Neural cell (in vitro differentiated cells): ENCODE results near the gene CDK2AP2. TPM values are rescaled to one million over a fixed set of nuclear protein-coding genes. Genes with fewer than 3 reads are reported as not detected.

Source experiments
- H2AFZ ChIP-seq: fragments of 200-600, 300-800 bp; sonication (generic), shearing (Covaris generic); 2 replicates; pipeline ENCODE4 v1.6.0; 2014; ENCODE audit warnings: low read depth, mild to moderate bottlenecking, antibody characterized with exemption, low read length, moderate library complexity
- H3F3A ChIP-seq: fragments of 200-600 bp; shearing (Covaris generic); 2 replicates; pipeline ENCODE4 v1.6.1; 2016; ENCODE audit warnings: mild to moderate bottlenecking, moderate library complexity, mixed read lengths, antibody characterized with exemption, low read length; ENCODE audit not compliant: insufficient read depth, poor library complexity, severe bottlenecking
- H3K27ac ChIP-seq: fragments of 200-600, 300-800 bp; sonication (generic), shearing (Covaris generic); 2 replicates; pipeline ENCODE4 v1.5.1; 2014; ENCODE audit warnings: mild to moderate bottlenecking, low read length, moderate library complexity
- H3K27me3 ChIP-seq: fragments of 300-800, 200-600 bp; sonication (generic), shearing (Covaris generic); 2 replicates; pipeline ENCODE4 v1.6.0; 2014; ENCODE audit warnings: mild to moderate bottlenecking, low read depth, low read length, moderate library complexity; ENCODE audit not compliant: insufficient read depth
- H3K36me3 ChIP-seq: fragments of 300-800, 200-600 bp; sonication (generic), shearing (Covaris generic); 2 replicates; pipeline ENCODE4 v1.5.1; 2014; ENCODE audit warnings: mild to moderate bottlenecking, antibody characterized with exemption, low read length, moderate library complexity; ENCODE audit not compliant: insufficient read depth
- H3K4me2 ChIP-seq: fragments of 300-800, 200-600 bp; sonication (generic), shearing (Covaris generic); 2 replicates; pipeline ENCODE4 v1.6.0; 2014; ENCODE audit warnings: mild to moderate bottlenecking, low read length
- H3K4me3 ChIP-seq: fragments of 300-800, 200-600 bp; sonication (generic), shearing (Covaris generic); 2 replicates; pipeline ENCODE4 v1.5.1; 2014; ENCODE audit warnings: mild to moderate bottlenecking, low read length, moderate library complexity
- H3K79me2 ChIP-seq: fragments of 200-600 bp; shearing (Covaris generic); replicated peaks from 2 replicates; pipeline ENCODE4 v1.6.0; 2014; ENCODE audit warnings: mild to moderate bottlenecking, low read length, moderate library complexity; ENCODE audit not compliant: insufficient read depth
- H3K9ac ChIP-seq: fragments of 300-800, 200-600 bp; sonication (generic), shearing (Covaris generic); 2 replicates; pipeline ENCODE4 v1.6.1; 2016; ENCODE audit warnings: mild to moderate bottlenecking, low read length, mixed read lengths
- H3K9me2 ChIP-seq: fragments of 200-600 bp; shearing (Covaris generic); 2 replicates; pipeline ENCODE4 v1.6.1; 2016; ENCODE audit warnings: mild to moderate bottlenecking, low read length, mixed read lengths; ENCODE audit not compliant: insufficient read depth
- H3K9me3 ChIP-seq: fragments of 200-600, 300-800 bp; sonication (generic), shearing (Covaris generic); 2 replicates; pipeline ENCODE4 v1.6.1; 2016; ENCODE audit warnings: mild to moderate bottlenecking, mixed run types, low read length, moderate library complexity, mixed read lengths
- H4K20me1 ChIP-seq: fragments of 200-600 bp; shearing (Covaris generic); 2 replicates; pipeline ENCODE4 v1.6.1; 2016; ENCODE audit warnings: mild to moderate bottlenecking, mixed run types; ENCODE audit not compliant: insufficient read depth
- CTCF ChIP-seq: fragments of 450-650 bp; IDR thresholded peaks from 2 replicates; pipeline ENCODE4 v1.5.1; 2014; ENCODE audit warnings: antibody characterized with exemption, mild to moderate bottlenecking, moderate library complexity; ENCODE audit not compliant: poor library complexity, severe bottlenecking
- EP300 ChIP-seq: fragments of 450-650 bp; conservative IDR thresholded peaks from 2 replicates; pipeline ENCODE4 v1.6.1; 2014; ENCODE audit warnings: antibody characterized with exemption, mild to moderate bottlenecking, moderate library complexity; ENCODE audit not compliant: poor library complexity, severe bottlenecking
- EZH2 ChIP-seq: fragments of 200-600, 300-800 bp; shearing (Covaris generic), sonication (generic); IDR thresholded peaks from 2 replicates; pipeline ENCODE4 v1.6.1; 2014; ENCODE audit warnings: antibody characterized with exemption, low read length, borderline replicate concordance, mild to moderate bottlenecking; ENCODE audit not compliant: insufficient read depth, poor library complexity, severe bottlenecking
- MXI1 ChIP-seq: fragments of 450-650 bp; conservative IDR thresholded peaks from 2 replicates; pipeline ENCODE4 v1.6.1; 2014; ENCODE audit warnings: antibody characterized with exemption, mild to moderate bottlenecking; ENCODE audit not compliant: poor library complexity, severe bottlenecking
- POLR2AphosphoS5 ChIP-seq: IDR thresholded peaks from 2 replicates; pipeline ENCODE4 v1.6.1; 2012
- RAD21 ChIP-seq: fragments of 450-650 bp; conservative IDR thresholded peaks from 2 replicates; pipeline ENCODE4 v1.6.1; 2014; ENCODE audit warnings: antibody characterized with exemption, mild to moderate bottlenecking, moderate library complexity
- REST ChIP-seq: IDR thresholded peaks from 2 replicates; pipeline ENCODE4 v1.6.1; 2012; ENCODE audit warnings: borderline replicate concordance
- SMC3 ChIP-seq: fragments of 450-650 bp; conservative IDR thresholded peaks from 2 replicates; pipeline ENCODE4 v1.6.1; 2014; ENCODE audit warnings: antibody characterized with exemption, mild to moderate bottlenecking, moderate library complexity; ENCODE audit not compliant: poor library complexity
- TAF1 ChIP-seq: IDR thresholded peaks from 2 replicates; pipeline ENCODE4 v1.6.1; 2012; ENCODE audit warnings: low read depth
- polyA plus RNA-seq: library from polyadenylated mRNA; depleted of rRNA; stranded (reverse); fragments of >200 nt; gene quantifications from 2 replicates; pipeline ENCODE4 v1.2.3, GENCODE V29; 2014

The CDK2AP2 gene
- polyA plus RNA-seq, 1 donor from 2014 or later = 18.1 TPM

- H4K20me1 ChIP-seq = no peaks in the 10 kb centered on the region
- H3K9ac ChIP-seq = no peak overlapping the region
- H3K27ac ChIP-seq = no peak overlapping the region
- H3K79me2 ChIP-seq = no peaks in the 10 kb centered on the region
- no peak for TF ChIP-seq CTCF
- no peak for TF ChIP-seq EP300
- no peak for TF ChIP-seq EZH2
- no peak for TF ChIP-seq MXI1
- no peak for TF ChIP-seq SMC3
- TF ChIP-seq REST = no peak
- TF ChIP-seq RAD21 = no peak
- no peak for TF ChIP-seq TAF1
- no peak for TF ChIP-seq POLR2AphosphoS5
- no peak overlapping the region for H2AFZ ChIP-seq
- H3K9me3 ChIP-seq = no peaks in the 10 kb centered on the region
- no peaks in the 10 kb centered on the region for H3K27me3 ChIP-seq
- H3K9me2 ChIP-seq = no peaks in the 10 kb centered on the region
- H3F3A ChIP-seq = no peaks in the 10 kb centered on the region
- no peak overlapping the region for H3K4me3 ChIP-seq
- H3K36me3 ChIP-seq = no peaks in the 10 kb centered on the region
- H3K4me2 ChIP-seq = no peak overlapping the region
Measured at GRCh38 chr11:67522338-67522737, 14.4 kb upstream of the CDK2AP2 start.

- H3K79me2 ChIP-seq = no peaks in the 10 kb centered on the region
- no peaks in the 10 kb centered on the region for H3K27me3 ChIP-seq
- H3K4me2 ChIP-seq = no peak overlapping the region
- no peaks in the 10 kb centered on the region for H3F3A ChIP-seq
- no peaks in the 10 kb centered on the region for H3K9me3 ChIP-seq
- no peak overlapping the region for H3K27ac ChIP-seq
- no peak for TF ChIP-seq EP300
- no peak for TF ChIP-seq RAD21
- TF ChIP-seq SMC3 = no peak
- no peak for TF ChIP-seq REST
- no peak for TF ChIP-seq TAF1
- TF ChIP-seq MXI1 = no peak
- TF ChIP-seq CTCF = no peak
- no peak for TF ChIP-seq POLR2AphosphoS5
- no peak for TF ChIP-seq EZH2
- no peak overlapping the region for H2AFZ ChIP-seq
- no peaks in the 10 kb centered on the region for H3K36me3 ChIP-seq
- no peak overlapping the region for H3K4me3 ChIP-seq
- H4K20me1 ChIP-seq = no peaks in the 10 kb centered on the region
- H3K9me2 ChIP-seq = no peaks in the 10 kb centered on the region
- no peak overlapping the region for H3K9ac ChIP-seq
Measured at GRCh38 chr11:67521924-67522323, 14.0 kb upstream of the CDK2AP2 start.
